Left lung (tissue), 10 donors: Measurements from ENCODE around the gene RAB40C. TPM values are rescaled to one million over a fixed set of nuclear protein-coding genes. Genes with fewer than 3 reads are reported as not detected.

Source experiments
- ATAC-seq: fragments of 200-7000 bp; cut with Tn5 transposase; one replicate; pipeline ENCODE4 v1.9.1; 2020; ENCODE audit warnings: moderate library complexity
- DNase-seq, 4 donors: peaks; one replicate each; pipeline ENCODE4 v3.0.0-alpha.2; 2013 to 2020
- H3K27ac ChIP-seq, 2 donors: fragments of 200-600 bp; sonication (generic) in 1 of 2; one replicate each; pipeline versions ENCODE4 v1.5.0 to v1.8.0; 2020 to 2021
- H3K27me3 ChIP-seq, 2 donors: fragments of 200-600 bp; sonication (generic) in 1 of 2; one replicate each; pipeline versions ENCODE4 v1.5.0 to v1.8.0; 2020 to 2021
- H3K36me3 ChIP-seq, 2 donors: fragments of 200-600 bp; sonication (generic) in 1 of 2; one replicate each; pipeline versions ENCODE4 v1.5.0 to v1.8.0; 2020 to 2021
- H3K4me1 ChIP-seq, 2 donors: fragments of 200-600 bp; one replicate each; pipeline ENCODE4 v1.8.0; 2021
- H3K4me3 ChIP-seq, 2 donors: fragments of 200-600 bp; sonication (generic) in 1 of 2; one replicate each; pipeline versions ENCODE4 v1.5.0 to v1.8.0; 2020 to 2021; ENCODE audit warnings: mild to moderate bottlenecking in 1 of 2
- H3K9me3 ChIP-seq, 2 donors: fragments of 200-600 bp; sonication (generic) in 1 of 2; one replicate each; pipeline versions ENCODE4 v1.5.0 to v1.8.0; 2020 to 2021
- intact Hi-C, 2 donors: fragments of 100-400 bp; cut with DNase I; formaldehyde crosslinking; loops; one replicate each; pipeline versions ENCODE4 v1.11.2 to v1.14.2; 2022
- polyA plus RNA-seq, 6 donors: library from polyadenylated mRNA; unstranded; fragments of 120-200 nt; gene quantifications; one replicate each; pipeline ENCODE4 v1.2.1, GENCODE V29; 2013; ENCODE audit not compliant: insufficient read length in 6 of 6
- total RNA-seq, 2 donors: library from RNA; stranded (reverse); fragmentation: NEBNext Ultra II Directional; extraction: Animal tissue kit (Norgen Biotek cat#: 25700); gene quantifications; one replicate each; pipeline ENCODE4 v1.2.1, GENCODE V29; 2021
- TF ChIP-seq, protein P1 (sequence below), 2 donors: fragments of 200-600 bp; sonication (generic) in 1 of 2; IDR thresholded peaks; one replicate each; pipeline versions ENCODE4 v1.5.0 to v1.8.0; 2021; ENCODE audit warnings: antibody characterized with exemption in 2 of 2
- donor health status: DM: no; HTN: yes; CAD: no.
- donor health status: DM: no; HTN: no; CAD: no.

Gene RAB40C
- total and polyA plus RNA-seq, 8 donors: 17.6 to 32.9 (median 25.9) TPM

DNA sequence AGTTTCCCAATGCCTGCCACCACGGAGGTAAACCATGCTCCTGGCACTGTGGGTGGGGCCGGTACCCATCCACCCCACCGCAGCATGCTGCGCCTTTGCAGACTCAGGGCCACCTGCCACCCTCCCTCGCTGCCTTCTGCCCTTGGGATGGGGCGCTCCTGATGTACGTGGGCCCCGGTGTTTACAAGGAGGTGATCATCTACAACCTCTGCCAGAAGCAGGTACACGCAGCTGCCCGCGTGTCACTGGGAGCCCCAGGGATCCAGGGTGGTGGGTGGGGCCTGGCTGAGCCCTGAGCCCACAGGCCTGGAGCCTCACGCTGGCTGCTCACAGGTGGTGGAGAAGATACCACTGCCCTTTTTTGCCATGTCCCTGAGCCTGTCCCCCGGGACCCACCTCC lies 76.7 kb downstream of the RAB40C start:
- intact Hi-C loops: no loop called here
- no peak for ATAC-seq
- H3K27me3 ChIP-seq: no peaks in the 10 kb centered on the region
- no peak for DNase-seq
- no peak overlapping the region for H3K27ac ChIP-seq
- H3K36me3 ChIP-seq: peaks cover 0 to 27% of the 10 kb centered on the region in 2 donors
- TF ChIP-seq, protein P1, sequence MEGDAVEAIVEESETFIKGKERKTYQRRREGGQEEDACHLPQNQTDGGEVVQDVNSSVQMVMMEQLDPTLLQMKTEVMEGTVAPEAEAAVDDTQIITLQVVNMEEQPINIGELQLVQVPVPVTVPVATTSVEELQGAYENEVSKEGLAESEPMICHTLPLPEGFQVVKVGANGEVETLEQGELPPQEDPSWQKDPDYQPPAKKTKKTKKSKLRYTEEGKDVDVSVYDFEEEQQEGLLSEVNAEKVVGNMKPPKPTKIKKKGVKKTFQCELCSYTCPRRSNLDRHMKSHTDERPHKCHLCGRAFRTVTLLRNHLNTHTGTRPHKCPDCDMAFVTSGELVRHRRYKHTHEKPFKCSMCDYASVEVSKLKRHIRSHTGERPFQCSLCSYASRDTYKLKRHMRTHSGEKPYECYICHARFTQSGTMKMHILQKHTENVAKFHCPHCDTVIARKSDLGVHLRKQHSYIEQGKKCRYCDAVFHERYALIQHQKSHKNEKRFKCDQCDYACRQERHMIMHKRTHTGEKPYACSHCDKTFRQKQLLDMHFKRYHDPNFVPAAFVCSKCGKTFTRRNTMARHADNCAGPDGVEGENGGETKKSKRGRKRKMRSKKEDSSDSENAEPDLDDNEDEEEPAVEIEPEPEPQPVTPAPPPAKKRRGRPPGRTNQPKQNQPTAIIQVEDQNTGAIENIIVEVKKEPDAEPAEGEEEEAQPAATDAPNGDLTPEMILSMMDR (IDR thresholded peaks at IDR 0.05): no peak
- H3K4me3 ChIP-seq: no peak overlapping the region
- no peaks in the 10 kb centered on the region for H3K9me3 ChIP-seq
- peaks cover 6 to 19% of the 10 kb centered on the region in 2 donors for H3K4me1 ChIP-seq

GRCh38 chr16:667113-667779 lies 77.4 kb downstream of the RAB40C start:
- intact Hi-C loops: no loop called here
- TF ChIP-seq, protein P1 (IDR thresholded peaks at IDR 0.05): no peak
- H3K27me3 ChIP-seq: no peaks in the 10 kb centered on the region
- H3K27ac ChIP-seq: peak overlapping the region; percentile 69 to 70
- peaks cover 0 to 34% of the 10 kb centered on the region in 2 donors for H3K36me3 ChIP-seq
- H3K4me1 ChIP-seq: peaks cover 6 to 18% of the 10 kb centered on the region in 2 donors
- DNase-seq (no peak), ATAC-seq (no peak)
- peak overlapping the region in 1 of 2 donors; percentile 83 for H3K4me3 ChIP-seq
- H3K9me3 ChIP-seq: no peaks in the 10 kb centered on the region

- H3K9me3 ChIP-seq: no peaks in the 10 kb centered on the region
- peak; percentile 98 for ATAC-seq
- intact Hi-C loops: no loop called here
Observed at GRCh38 chr16:667780-668518, 78.1 kb downstream of the RAB40C start, which contains the start of gene RHOT2. RHOT2 (plus strand) TSS chr16:668132; CDS start chr16:668200, 68 bp downstream.

DNA sequence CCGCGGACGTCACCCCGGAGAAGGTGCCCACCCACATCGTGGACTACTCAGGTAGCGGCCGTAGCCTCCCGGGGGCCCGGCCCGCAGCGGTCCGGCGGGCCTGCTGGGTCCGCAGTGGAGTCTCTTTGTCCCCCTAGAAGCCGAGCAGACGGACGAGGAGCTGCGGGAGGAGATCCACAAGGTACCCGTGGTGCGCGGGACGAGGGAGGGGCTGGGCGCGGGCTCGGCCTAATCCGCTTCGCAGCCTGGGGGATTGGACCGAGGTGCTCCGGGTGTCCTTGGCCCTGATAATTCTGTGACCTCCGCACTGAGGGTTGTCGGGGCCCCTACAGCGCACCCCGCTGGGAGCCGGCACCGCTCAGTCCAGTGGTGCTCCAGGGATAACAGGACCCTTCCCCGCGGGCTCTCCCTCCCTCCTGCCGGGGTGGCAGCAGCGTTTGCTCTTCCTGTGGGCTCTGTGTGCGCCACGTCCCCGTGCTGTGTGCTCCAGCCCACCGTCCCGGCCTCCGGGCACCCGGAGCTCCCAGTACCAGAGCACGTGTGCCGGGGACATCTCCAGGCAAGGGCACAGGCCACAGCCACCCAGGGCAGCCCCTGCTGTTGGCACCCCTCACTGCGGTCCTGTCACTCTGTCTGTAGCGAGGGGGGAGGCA lies 78.8 kb downstream of the RAB40C start:
- TF ChIP-seq, protein P1 (IDR thresholded peaks at IDR 0.05): no peak
- DNase-seq (no peak), ATAC-seq (peak; percentile 1)
- H3K36me3 ChIP-seq: peaks cover 0 to 44% of the 10 kb centered on the region in 2 donors
- intact Hi-C loops: no loop called here
- peak overlapping the region; percentile 69 to 70 for H3K27ac ChIP-seq
- H3K27me3 ChIP-seq: no peaks in the 10 kb centered on the region
- H3K9me3 ChIP-seq: no peaks in the 10 kb centered on the region
- peaks cover 6 to 18% of the 10 kb centered on the region in 2 donors for H3K4me1 ChIP-seq
- peak overlapping the region; percentile 83 to 98 for H3K4me3 ChIP-seq

More at GRCh38 chr16:667780-668518, 78.1 kb downstream of the RAB40C start, which contains the start of gene RHOT2:
- Histone ChIP-seq H3K4me1 (peaks cover 6 to 18% of the 10 kb centered on the region in 2 donors), H3K27ac (peak within 1 kb of the TSS; percentile 69 to 70), H3K27me3 (no peaks in the 10 kb centered on the region), H3K36me3 (peaks cover 0 to 41% of the 10 kb centered on the region in 2 donors), H3K4me3 (peak within 1 kb of the TSS; percentile 83 to 98)
- TF ChIP-seq, protein P1 (IDR thresholded peaks at IDR 0.05): peak; percentile 77 to 97
- DNase-seq: peak; percentile 83 to 99 (median 93)
